HG03521 (cell line): ENCODE measurements around the gene CPSF3.

Experiments used
- ATAC-seq: cut with Tn5 transposase; IDR thresholded peaks from one replicate; pipeline ENCODE4 v1.9.1; 2021; ENCODE audit warnings: mild to moderate bottlenecking, moderate library complexity; ENCODE audit not compliant: unreplicated experiment

Gene CPSF3

GRCh38 chr2:9416962-9417316 lies 6.5 kb upstream of the CPSF3 start:
- ATAC-seq: no peak

- ATAC-seq: no peak
These were observed 5.7 kb upstream of the CPSF3 start for GRCh38 chr2:9417725-9418124.

DNA sequence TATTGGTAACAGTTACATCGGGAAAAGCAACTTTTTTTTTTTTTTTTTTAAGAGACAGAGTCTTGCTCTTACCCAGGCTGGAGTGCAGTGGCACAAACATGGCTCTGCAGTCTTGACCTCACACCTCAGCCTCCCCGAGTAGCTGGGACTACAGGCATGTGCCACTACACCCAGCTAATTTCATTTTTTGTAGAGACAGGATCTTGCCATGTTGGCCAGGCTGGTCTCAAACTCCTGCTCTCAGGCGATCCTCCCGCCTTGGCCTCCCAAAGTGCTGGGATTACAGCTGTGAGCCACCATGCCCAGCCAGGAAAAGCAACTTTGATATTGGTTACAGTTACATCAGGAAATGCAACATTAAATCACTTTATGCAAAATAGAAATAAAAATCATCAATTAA lies 4.7 kb upstream of the CPSF3 start:
- ATAC-seq: no peak

DNA sequence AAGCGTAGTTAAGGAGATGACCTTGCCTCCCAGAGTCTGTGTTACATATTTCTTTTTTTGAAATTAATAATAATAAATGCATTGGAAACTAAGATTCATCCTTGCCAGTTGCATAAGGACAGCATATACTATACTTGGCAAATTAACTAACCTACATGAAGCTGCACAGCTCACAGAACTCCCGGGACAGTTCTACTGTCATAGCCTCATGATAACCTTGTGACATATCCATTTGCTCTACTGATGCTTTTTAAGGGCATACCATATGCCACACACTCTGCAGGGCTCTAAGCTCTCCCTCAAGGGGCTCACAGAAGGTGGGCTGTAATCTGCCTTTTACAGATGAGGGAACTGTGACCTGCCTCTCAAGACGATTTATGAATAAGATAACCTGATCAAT lies 3.9 kb upstream of the CPSF3 start:
- no peak for ATAC-seq

DNA sequence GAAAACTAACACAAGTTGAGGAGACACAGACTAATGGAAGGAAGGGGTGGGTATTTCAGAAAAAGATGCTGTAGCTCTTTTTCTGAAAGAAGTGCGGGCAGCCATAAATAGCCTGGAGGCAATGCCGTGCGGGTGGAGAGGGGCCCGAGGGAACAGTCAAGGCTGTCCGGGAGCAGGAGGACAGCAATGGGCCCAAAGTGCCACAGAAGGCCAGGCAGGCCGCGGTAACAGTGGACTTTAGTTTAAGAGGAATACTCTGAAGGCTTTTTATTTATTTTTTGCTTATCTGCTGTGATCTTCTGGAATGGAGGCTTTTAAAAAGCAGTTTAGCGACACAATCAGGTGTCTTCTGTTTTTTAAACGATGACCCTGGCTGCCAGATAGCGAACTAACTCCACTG lies 3.0 kb upstream of the CPSF3 start:
- ATAC-seq: no peak

DNA sequence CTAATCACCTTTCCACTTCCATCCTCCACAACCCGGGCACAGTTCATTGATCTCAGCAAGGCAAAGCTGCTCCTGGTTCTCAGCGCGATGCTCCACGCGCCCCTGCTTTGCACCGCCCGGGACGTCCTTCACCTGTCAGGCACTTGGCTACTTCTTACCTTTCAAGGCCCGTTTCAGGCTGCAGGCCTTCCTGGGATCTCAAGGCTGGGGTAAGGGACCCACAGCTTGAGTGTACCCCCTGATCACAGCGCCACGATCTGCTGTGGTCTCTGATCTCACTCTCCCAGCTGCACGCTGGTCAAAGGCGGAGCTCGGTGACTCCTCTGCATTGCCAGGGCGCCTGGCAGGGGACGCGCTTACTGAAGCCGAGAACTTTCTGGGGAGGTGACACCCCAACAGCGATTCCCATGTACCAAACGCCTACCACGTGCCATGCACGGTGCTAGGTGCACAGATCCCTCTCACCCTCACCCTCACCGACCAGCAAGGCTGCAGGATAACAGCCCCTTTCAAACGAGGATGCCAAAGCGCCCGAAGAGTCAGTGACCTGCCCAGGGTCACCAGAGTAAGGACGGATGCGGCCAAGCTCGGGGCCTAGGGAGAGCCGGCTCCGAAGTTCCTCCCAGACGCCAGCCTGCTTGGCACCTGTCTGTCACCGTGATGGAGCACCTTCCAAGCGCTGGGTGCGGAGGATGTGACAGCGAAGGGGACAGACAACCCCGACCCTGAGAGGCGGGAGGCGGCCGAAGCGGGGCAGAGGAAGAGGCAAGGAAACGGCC lies 944 bp upstream of the CPSF3 start:
- peak; percentile 22 for ATAC-seq

DNA sequence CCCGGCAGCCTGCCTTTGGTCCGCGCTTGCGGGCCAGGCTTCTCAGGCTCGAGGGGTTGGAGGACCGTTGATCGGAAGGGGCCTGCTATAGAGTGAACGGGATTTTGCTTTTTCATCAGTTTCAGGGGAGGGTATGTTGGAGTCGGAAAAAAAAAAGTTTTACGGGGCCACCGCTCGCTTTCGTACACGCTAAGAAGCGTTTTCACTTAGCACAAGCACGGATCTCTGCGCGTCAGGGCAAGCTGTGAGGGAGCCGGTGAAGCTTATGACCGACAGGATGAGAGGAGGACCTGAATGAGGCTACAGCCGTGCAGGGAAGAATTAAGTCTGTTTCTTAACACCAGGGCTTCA lies 443 bp downstream of the CPSF3 start:
- ATAC-seq: no peak

- ATAC-seq: no peak
These were observed 1.2 kb downstream of the CPSF3 start for GRCh38 chr2:9424447-9425164.

- no peak for ATAC-seq
These were observed 5.6 kb downstream of the CPSF3 start for GRCh38 chr2:9428965-9429577.

DNA sequence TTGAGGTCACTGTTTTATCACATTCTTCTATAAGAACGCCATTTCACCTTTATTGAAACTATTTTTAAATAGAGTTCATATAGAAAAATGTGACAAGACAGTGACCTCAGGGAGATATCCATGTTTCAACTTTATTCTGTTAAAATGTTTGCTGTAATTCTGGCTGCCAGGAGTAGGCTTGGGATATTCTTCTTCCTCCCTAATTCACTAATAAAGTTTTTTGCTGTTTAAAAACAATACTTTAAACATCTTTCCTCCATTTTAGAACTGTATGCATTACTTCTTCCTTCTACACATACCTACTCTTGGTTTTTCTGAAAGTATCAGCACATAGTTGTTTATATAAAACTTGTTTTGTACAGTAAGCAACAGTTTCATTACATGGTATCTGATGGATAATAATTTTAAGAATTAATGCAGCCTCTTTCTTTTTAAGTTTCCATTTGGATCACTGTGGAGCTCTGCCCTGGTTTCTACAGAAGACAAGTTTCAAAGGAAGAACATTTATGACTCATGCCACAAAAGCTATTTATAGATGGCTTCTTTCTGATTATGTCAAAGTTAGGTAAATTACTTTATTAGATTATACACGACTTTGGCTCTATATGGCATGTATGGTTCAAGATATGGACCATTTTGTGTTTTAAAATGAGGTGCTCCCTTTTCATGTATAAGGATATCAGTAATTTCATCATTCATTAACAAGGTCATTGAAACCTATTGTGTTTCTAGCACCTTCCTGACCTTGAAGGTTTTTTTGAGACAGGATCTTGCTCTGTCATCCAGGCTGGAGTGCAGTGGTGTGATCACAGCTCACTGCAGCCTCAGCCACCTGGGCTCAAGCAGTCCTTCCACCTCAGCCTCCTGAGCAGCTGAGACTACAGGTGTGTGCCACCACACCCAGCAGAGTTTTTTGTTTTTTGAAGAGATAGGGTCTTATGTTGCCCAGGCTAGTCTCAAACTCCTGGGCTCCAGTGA lies 7.2 kb downstream of the CPSF3 start:
- ATAC-seq: no peak

- no peak for ATAC-seq
These were observed 11.0 kb downstream of the CPSF3 start for GRCh38 chr2:9434489-9434888.

DNA sequence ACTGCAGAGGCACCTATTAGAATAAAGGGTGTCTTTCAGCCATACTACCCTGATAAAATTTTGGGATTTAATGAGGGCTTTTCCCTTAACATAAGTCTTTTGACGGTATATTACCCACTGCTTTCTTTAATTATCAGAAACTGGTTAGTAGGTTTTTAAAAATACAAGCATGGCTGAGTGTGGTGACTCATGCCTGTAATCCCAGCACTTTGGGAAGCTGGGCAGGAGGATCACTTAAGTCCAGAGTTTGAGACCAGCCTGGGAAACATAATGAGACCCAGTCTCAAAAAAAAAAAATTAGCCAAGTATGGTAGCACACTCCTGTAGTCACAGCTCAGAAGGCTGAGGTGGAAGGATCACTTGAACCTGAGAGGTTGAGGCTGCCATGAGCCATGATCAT lies 16.1 kb downstream of the CPSF3 start:
- no peak for ATAC-seq

- ATAC-seq: no peak
These were observed 16.7 kb downstream of the CPSF3 start for GRCh38 chr2:9440058-9440727.

DNA sequence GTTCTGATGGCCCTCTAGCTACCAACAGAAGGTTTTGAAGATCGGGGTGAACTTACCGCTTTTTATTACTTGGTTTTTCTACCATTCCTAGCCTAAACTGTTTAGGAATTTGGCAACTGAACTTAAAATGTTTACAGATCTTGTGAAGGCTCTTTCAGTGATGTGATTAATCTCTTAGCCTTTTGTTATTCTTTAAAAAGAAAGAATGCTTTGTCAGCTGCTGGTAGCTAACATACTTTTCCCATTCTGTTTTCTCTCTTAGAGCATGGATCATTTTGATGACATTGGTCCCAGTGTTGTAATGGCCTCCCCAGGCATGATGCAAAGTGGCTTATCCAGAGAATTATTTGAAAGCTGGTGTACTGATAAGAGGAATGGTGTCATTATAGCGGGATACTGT lies 18.1 kb downstream of the CPSF3 start:
- no peak for ATAC-seq

DNA sequence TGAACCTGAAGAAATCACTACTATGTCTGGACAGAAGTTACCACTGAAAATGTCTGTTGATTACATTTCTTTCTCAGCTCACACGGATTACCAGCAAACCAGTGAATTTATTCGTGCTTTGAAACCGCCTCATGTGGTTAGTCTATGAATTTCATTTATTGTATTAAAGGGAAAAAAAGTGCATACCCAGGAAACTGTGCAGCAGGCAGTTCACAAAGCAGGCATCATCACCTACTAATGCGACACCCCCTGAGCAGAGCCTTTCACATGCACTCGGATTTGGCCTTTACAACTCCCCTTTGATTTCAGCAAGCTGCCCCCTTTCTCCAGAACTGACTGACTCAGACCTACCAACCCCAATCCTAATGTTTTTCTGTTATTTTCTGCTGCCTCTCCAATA lies 20.1 kb downstream of the CPSF3 start:
- no peak for ATAC-seq

DNA sequence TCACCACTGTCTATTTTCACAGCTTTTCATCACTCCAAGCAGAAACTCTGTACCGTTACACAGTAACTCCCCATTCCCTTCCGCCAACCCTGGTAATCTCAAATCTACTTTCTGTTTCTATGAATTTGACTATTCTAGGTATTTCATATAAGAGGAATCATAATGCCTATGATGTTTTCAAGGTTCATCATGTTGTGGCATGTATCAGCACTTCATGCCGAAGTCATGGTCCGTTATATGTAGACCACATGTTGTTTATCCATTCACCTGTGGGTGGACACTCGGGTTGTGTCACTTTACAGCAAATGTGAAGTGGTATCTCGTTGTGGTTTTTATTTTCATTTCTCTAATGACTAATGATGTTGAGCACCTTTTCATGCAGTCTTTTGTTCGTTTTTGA lies 21.6 kb downstream of the CPSF3 start:
- ATAC-seq: no peak

GRCh38 chr2:9451231-9451630 lies 27.8 kb downstream of the CPSF3 start:
- ATAC-seq: no peak

- ATAC-seq: no peak
These were observed 37.1 kb downstream of the CPSF3 start for GRCh38 chr2:9460441-9461017.

GRCh38 chr2:9461079-9461478 lies 37.6 kb downstream of the CPSF3 start:
- no peak for ATAC-seq

- no peak for ATAC-seq
These were observed 38.9 kb downstream of the CPSF3 start for GRCh38 chr2:9462313-9462712.
